ENCODE data around the gene THG1L.

Gene THG1L

DNA sequence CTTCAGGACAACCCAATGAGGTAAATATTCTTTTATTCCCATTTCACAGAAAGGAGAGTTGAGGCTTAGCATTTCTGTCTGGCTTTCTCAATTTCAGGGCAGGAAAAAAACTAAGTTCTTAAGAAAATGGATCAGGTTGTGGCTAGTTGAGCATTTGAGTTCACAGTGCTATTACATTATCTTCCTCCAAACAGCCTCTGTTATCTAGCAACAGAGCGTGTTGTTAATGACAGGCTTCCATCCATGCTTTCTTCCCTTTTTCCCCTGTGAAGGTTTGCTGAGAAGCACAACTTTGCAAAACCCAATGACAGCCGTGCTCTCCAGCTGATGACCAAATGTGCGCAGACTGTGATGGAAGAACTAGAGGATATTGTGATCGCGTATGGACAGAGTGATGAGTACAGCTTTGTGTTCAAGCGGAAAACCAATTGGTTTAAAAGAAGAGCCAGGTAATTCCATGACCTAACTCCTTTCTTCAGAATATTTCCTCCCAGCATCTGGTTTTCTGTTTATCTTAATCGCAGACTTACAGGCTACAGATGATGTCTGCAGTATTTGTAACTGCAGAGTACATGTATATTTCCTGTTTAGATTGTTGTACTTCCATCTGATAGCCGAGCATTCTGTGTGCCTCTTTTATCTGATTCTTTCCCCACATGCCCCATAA lies 1.5 kb downstream of the THG1L start:
- DNase-seq (ENCODE audit: low spot score), result no peak
- TF ChIP-seq, protein P1, sequence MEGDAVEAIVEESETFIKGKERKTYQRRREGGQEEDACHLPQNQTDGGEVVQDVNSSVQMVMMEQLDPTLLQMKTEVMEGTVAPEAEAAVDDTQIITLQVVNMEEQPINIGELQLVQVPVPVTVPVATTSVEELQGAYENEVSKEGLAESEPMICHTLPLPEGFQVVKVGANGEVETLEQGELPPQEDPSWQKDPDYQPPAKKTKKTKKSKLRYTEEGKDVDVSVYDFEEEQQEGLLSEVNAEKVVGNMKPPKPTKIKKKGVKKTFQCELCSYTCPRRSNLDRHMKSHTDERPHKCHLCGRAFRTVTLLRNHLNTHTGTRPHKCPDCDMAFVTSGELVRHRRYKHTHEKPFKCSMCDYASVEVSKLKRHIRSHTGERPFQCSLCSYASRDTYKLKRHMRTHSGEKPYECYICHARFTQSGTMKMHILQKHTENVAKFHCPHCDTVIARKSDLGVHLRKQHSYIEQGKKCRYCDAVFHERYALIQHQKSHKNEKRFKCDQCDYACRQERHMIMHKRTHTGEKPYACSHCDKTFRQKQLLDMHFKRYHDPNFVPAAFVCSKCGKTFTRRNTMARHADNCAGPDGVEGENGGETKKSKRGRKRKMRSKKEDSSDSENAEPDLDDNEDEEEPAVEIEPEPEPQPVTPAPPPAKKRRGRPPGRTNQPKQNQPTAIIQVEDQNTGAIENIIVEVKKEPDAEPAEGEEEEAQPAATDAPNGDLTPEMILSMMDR (IDR thresholded peaks at IDR 0.05; ENCODE audit: extremely low read depth, missing control alignments), result no peak

DNA sequence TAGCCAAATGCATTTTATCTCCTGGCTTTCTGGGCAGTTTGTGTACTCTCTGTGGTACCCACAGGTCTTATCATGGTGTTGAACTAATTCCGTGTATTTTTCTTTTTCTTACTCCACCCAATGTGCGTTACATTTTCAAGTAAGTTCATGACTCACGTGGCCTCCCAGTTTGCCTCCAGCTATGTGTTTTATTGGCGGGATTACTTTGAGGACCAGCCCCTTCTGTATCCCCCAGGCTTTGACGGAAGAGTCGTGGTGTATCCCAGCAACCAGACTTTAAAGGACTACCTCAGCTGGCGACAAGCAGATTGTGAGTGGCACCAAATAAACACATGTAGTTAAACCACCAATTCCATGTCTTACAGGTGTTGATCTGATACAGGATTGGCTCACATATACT lies 3.2 kb downstream of the THG1L start:
- no peak for DNase-seq (ENCODE audit: low spot score)
- TF ChIP-seq, protein P1 (IDR thresholded peaks at IDR 0.05; ENCODE audit: extremely low read depth, missing control alignments), result no peak

DNA sequence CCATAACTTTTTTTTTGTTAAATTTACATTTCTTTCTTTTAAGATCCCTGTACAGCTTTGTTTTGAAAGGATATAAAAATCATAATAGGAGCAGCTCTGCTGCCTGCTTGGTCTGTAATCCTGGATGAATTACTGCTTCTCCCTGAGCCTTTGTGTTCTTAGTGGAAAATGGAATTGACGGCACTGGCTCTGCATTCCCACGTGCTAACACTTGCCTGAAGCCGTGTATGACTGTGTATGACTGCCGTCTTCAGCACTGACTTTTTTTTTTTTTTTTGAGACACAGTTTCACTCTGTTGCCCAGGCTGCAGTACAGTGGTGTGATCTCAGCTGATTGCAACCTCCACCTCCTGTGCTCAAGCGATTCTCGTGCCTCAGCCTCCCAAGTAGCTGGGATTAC lies 4.8 kb downstream of the THG1L start:
- no peak for DNase-seq (ENCODE audit: low spot score)
- TF ChIP-seq, protein P1 (IDR thresholded peaks at IDR 0.05; ENCODE audit: extremely low read depth, missing control alignments), result no peak

DNA sequence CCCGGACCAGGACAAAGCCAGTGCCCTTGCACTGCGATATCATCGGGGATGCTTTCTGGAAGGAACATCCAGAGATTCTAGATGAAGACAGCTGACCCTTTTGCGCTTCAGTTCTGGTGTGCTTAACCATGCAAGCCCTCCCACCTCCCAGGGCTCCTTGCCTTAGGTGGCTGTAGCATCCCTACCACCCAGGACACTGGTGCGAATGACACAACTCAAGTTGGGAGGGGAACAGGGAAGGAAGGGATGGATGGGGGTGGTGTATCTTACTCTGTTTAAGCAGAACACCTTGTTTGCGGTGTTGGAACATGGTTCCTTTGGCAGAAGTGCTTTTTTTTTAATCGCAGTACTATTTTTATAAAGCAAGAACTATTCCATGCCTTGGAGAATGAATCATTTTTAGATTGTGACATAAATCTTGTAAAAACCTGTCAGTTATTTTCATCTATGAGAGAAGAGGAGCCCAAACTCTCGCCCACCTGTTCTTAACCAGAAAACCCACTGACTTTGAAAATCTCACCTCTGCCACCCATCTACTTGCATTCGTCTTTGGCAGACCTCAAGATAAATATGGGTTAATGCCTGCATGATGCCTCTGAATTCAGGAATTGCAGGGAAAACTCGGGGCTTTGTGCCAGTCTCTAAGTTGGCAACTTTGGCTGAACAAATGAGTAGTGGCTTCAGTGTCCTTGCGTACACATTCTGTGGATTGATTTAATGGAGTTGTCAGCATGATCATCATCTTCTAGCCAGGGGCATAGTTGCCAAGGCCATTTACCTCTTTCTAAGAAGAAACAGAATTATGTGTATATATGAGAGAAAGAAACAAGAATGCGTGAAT lies 8.4 kb downstream of the THG1L start:
- no peak for DNase-seq (ENCODE audit: low spot score)
- TF ChIP-seq, protein P1 (IDR thresholded peaks at IDR 0.05; ENCODE audit: extremely low read depth, missing control alignments), result no peak

DNA sequence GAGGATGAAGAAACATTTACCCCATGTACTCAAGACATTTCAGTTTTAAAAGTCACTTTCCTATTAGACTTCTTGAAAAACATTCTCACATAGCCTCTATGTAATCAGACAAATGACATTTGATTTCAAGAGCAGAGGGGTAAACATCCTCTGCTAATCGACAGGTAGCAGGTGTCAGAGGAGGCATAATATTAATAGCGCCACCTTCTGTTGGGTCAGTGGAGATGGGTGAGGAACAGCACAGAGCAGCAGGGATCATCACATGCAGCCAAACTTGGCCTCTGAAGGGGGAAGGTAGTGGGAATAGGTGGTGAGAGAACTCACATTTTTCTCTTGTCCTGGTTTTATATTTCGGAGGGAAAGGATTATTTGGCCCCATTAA lies 9.0 kb downstream of the THG1L start:
- TF ChIP-seq, protein P1 (IDR thresholded peaks at IDR 0.05; ENCODE audit: extremely low read depth, missing control alignments), result peak; percentile 55
- peak; percentile 65 for DNase-seq (ENCODE audit: low spot score)

DNA sequence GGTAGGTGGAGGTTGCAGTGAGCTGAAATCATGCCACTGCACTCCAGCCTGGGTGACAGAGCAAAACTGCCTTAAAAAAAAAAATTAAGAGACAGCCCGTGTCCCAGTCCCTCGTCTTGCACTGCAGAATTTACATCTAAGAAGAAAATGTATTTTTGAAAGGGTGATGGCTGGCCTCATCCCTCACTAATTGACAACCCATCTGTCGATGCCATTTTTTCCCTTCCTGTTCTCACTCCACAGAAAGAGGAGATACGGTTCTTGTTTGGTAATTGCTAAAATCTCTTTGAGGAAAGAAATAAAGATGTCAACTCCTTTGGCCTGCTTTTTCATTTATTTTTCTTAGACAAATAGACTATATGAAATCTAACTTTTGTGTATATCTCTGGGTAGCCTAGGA lies 9.9 kb downstream of the THG1L start:
- DNase-seq (ENCODE audit: low spot score), result no peak
- TF ChIP-seq, protein P1 (IDR thresholded peaks at IDR 0.05; ENCODE audit: extremely low read depth, missing control alignments), result no peak
